GM23338 (cell line): Measurements from ENCODE around the gene MAP4K3.

Experiments
- EZH2phosphoT487 ChIP-seq: fragments of 200-600 bp; sonication (generic); IDR thresholded peaks from one replicate; pipeline ENCODE4 v1.8.1; 2018; ENCODE audit warnings: antibody characterized with exemption; ENCODE audit not compliant: unreplicated experiment
- ZNF114 ChIP-seq: fragments of 250-450 bp; sonication (Bioruptor Pico); IDR thresholded peaks from 2 replicates; pipeline ENCODE4 v1.5.0; 2020; ENCODE audit warnings: mild to moderate bottlenecking, moderate library complexity
- TF ChIP-seq, protein P1 (sequence below), 2 experiments: fragments of 200-600 bp in 1 of 2; sonication (generic) in 1 of 2; conservative IDR thresholded peaks; 2 replicates each; pipeline versions ENCODE4 v1.5.1 to v1.6.1; 2016 to 2017; ENCODE audit warnings: antibody characterized with exemption in 2 of 2, low read depth in 2 of 2, mild to moderate bottlenecking in 2 of 2, moderate library complexity in 1 of 2
- TF ChIP-seq, protein P2 (sequence below): IDR thresholded peaks from one replicate; pipeline ENCODE4 v1.6.1; 2018; ENCODE audit warnings: antibody characterized with exemption; ENCODE audit not compliant: unreplicated experiment

DNA sequence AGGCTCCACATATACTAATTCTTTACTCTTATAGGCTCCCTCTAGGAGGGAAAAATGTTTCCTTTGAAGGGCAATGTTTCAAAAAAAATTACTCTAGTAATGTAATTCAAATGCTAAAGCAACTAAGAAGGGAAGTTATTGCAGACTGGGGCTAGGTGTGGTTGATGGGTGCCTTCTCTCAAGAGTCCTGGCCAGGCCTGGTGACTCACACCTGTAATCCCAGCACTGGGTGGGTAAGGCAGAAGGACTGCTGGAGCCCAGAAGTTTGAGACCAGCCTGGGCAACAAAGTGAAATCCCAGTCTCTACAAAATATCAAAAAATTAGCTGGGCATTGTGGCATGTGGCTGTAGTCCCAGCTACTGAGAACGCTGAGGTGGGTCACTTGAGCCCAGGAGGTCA lies 162.1 kb downstream of the MAP4K3 start:
- TF ChIP-seq ZNF114 (CRISPR knock-in tag) (no peak), EZH2phosphoT487 (no peak)
- TF ChIP-seq, protein P1, sequence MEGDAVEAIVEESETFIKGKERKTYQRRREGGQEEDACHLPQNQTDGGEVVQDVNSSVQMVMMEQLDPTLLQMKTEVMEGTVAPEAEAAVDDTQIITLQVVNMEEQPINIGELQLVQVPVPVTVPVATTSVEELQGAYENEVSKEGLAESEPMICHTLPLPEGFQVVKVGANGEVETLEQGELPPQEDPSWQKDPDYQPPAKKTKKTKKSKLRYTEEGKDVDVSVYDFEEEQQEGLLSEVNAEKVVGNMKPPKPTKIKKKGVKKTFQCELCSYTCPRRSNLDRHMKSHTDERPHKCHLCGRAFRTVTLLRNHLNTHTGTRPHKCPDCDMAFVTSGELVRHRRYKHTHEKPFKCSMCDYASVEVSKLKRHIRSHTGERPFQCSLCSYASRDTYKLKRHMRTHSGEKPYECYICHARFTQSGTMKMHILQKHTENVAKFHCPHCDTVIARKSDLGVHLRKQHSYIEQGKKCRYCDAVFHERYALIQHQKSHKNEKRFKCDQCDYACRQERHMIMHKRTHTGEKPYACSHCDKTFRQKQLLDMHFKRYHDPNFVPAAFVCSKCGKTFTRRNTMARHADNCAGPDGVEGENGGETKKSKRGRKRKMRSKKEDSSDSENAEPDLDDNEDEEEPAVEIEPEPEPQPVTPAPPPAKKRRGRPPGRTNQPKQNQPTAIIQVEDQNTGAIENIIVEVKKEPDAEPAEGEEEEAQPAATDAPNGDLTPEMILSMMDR (conservative IDR thresholded peaks at IDR 0.05; ENCODE audit: low read depth in 2 of 2), result no peak
- TF ChIP-seq, protein P2, sequence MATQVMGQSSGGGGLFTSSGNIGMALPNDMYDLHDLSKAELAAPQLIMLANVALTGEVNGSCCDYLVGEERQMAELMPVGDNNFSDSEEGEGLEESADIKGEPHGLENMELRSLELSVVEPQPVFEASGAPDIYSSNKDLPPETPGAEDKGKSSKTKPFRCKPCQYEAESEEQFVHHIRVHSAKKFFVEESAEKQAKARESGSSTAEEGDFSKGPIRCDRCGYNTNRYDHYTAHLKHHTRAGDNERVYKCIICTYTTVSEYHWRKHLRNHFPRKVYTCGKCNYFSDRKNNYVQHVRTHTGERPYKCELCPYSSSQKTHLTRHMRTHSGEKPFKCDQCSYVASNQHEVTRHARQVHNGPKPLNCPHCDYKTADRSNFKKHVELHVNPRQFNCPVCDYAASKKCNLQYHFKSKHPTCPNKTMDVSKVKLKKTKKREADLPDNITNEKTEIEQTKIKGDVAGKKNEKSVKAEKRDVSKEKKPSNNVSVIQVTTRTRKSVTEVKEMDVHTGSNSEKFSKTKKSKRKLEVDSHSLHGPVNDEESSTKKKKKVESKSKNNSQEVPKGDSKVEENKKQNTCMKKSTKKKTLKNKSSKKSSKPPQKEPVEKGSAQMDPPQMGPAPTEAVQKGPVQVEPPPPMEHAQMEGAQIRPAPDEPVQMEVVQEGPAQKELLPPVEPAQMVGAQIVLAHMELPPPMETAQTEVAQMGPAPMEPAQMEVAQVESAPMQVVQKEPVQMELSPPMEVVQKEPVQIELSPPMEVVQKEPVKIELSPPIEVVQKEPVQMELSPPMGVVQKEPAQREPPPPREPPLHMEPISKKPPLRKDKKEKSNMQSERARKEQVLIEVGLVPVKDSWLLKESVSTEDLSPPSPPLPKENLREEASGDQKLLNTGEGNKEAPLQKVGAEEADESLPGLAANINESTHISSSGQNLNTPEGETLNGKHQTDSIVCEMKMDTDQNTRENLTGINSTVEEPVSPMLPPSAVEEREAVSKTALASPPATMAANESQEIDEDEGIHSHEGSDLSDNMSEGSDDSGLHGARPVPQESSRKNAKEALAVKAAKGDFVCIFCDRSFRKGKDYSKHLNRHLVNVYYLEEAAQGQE, result no peak
